SH-SY5Y (cell line): ENCODE measurements around the gene SKA2.

ENCODE experiments used
- GATA2 ChIP-seq: IDR thresholded peaks from 2 replicates; pipeline ENCODE4 v1.6.1; 2011; ENCODE audit warnings: mild to moderate bottlenecking, low read depth, low read length
- GATA3 ChIP-seq: IDR thresholded peaks from 2 replicates; pipeline ENCODE4 v1.6.1; 2011; ENCODE audit warnings: low read depth, mild to moderate bottlenecking, low read length, moderate library complexity

DNA sequence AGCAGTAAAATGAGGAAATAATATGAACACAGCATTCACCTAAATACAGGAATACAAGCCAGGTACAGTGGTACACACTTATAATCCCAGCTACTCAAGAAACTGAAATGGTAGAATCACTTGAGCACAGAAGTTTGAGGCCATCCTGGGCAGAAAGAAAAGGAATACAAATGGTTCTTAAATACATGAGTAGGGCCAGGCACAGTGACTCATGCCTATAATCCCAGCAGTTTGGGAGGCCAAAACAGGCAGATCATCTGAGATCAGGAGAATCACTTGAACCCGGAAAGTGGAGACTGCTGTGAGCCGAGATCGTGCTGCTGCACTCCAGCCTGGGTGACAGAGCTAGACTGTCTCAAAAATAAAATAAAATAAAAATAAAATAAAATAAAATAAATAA is 31.9 kb upstream of the SKA2 start:
- TF ChIP-seq GATA2 (no peak), GATA3 (no peak)
